ENCODE results near the gene ZMAT5.

- TF ChIP-seq CTCF (conservative IDR thresholded peaks at IDR 0.05; ENCODE audit: low read depth, low read length) (no peak), EZH2 (IDR thresholded peaks at IDR 0.05; ENCODE audit: low read length, unreplicated experiment) (no peak), EZH2phosphoT487 (IDR thresholded peaks at IDR 0.05; ENCODE audit: borderline replicate concordance, low read length) (no peak)
Observed at GRCh38 chr22:29758068-29758622, 8.7 kb downstream of the ZMAT5 start.

Measured in PC-3 (cell line).